ENCODE data around the gene HABP4.
A peak's percentile ranks its signal among the peaks of the same experiment; 100 is the strongest.

The HABP4 gene

DNA sequence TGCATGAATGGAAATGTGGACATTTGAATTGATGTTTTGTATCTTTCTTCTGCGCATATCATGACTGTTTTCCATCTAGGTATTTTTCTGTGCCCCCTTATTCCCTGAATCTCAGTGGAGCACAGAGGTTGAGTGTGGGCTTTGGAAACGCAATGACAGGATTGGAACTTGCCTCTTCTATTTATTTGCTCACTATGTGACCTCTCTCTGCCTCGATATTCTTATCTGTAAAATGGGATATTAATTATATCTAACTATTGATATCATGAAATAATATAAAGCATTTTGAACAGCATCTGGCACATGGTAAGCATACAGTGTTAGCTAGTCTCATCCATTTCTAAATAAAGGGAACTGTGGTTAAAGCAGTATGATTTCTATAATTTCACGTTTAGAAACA lies 26.0 kb downstream of the HABP4 start:
- DNase-seq (ENCODE audit: insufficient read length, low spot score) (no peak), FAIRE-seq (no peak)

DNA sequence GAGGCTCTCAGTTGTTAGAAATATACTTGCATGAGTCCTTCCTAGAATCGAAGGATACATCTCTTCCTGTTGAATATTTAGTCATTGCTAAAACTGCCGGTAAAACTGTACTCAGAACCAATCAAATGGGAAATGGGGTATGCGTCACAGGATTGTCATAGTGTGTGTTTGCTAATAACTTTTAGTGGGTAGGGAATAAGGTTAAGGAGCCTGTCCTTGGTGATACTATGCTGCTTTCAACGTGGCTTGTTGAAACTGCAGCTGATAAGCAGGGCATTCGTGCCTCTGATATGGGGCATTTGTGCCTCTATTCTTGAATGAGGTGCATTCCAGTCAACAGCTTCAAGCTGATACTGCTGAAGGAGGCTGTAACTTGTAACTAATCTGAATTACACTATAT lies 26.6 kb downstream of the HABP4 start:
- FAIRE-seq, result no peak

DNA sequence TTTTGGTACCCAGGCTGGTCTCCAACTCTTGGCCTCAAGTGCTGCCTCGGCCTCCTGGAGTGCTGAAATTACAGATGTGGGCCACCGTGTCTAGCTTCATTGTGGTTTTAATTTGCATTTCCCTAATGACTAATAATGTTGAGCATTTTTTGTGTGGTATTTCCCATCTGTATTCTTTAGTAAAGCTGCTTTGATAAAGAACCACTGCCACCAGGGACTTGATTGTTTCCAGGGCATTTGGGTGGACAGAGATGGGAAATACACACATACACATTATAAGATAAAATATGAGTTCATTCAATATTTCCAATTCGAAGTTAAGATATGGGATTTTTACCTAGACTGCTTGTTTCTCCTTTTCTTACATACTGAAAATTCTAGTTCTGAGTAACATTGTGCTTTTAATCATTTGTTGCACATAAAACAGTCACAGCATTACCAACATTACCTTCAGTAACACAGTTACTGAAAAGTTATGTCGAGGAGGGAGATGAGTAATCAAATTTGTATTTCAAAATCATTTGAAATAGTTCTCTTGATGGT lies 28.9 kb downstream of the HABP4 start:
- FAIRE-seq, result no peak
- DNase-seq (ENCODE audit: insufficient read length, low spot score), result no peak

More for the DNA sequence above, 26.6 kb downstream of the HABP4 start:
- DNase-seq (ENCODE audit: insufficient read length, low spot score), result no peak

DNA sequence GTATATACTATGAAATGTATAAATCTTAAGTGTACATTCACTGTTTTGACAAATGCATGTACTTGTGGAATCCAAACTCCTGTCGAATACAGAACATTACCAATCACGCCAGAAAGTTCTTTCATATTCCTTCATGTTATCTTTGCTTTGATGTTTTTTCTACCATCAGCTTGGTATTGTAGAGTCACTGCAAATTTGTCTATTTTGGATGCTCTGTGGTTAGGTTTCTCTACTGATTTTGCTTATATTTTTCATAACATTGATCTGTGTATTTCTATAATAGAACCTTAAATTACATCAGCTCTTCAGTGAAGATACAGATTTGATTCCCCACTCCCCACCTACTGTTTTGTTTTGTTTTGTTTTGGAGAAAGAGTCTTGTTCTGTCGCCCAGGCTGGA lies 30.8 kb downstream of the HABP4 start:
- FAIRE-seq (no peak), DNase-seq (ENCODE audit: insufficient read length, low spot score) (no peak)

DNA sequence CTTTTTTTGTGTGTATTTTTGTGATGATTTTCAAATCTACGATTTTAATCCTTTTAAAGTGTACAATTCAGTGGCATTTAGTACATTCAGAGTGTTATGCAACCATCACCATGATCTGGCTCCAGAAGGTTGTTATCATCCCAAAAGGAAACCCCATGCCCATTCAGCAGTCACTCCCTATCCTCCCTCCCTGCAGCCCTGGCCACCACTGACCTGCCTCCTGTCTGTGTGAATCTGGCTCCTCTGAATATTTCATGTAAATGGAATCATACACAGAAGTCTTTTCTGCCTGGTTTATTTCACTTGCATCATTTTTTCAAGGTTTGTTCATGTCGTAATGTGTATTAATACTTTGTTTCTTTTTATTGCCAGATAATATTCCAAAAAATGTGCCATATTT lies 32.5 kb downstream of the HABP4 start:
- FAIRE-seq (no peak), DNase-seq (ENCODE audit: insufficient read length, low spot score) (no peak)

DNA sequence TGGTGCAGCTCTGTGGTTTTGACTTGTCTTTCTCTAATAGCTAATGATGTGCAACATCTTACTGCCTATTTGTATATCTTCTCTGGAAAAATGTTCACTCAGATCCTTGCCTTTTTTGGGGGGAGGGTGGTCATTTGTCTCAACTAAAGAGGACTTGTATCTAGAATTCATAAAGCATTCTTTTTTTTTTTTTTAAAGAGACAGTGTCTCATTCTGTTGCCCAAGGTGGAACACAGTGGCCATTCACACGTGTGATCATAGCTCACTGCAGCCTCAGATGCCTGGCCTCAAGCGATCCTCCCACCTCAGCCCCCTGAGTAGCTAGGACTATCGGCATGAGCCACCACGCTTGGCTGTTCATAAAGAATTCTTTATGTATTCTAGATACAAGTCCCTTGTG lies 33.2 kb downstream of the HABP4 start:
- DNase-seq (ENCODE audit: insufficient read length, low spot score), result no peak
- no peak for FAIRE-seq

DNA sequence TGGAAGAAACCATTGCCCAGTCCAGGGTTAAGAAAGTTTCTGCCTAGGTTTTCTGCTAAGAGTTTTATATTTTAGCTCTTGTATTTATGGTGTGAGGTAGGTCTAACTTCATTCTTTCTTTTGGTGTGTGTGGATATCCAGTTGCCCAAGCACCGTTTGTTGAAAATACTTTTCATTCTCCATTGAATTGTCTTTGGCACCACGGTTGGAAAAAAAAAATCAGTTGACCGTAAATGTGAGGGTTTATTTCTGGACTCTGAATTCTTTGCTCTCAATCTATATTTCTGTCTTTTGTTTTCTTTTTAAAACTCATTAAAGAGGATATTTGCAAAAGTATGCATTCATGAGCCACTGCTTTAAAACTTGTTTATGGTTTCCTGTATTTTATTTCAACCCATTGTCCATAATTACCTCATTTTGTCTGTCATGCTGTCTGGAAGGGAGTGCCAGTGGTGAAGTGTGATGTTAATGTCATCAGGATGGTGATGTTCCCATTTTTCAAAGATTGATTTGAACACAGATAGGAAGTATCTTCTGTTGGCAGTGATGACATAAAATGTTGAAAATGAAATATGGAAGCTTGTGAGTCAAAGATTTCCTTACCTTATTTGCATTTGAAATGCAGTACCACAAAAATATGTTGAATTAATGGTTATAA lies 33.9 kb downstream of the HABP4 start:
- no peak for DNase-seq (ENCODE audit: insufficient read length, low spot score)
- peak; percentile 4 for FAIRE-seq

DNA sequence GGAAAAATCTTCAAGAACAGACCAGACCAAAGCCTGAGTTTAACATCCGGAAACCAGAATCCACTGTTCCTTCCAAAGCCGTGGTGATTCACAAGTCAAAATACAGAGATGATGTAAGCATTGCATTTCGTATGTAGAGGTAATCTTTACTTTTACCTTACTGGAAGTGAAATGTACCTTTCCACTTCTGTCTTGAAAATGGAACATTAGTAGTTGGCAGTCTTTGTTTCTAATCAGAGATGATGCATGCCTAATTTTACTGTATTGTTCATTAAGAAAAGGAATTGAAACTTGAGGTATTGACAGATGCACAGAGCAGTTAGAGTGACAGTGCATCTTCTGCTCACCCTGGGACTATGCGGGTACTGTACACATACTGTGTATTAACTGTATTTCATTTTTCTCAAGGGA lies 34.6 kb downstream of the HABP4 start:
- FAIRE-seq (peak; percentile 67), DNase-seq (ENCODE audit: insufficient read length, low spot score) (peak; percentile 61)

DNA sequence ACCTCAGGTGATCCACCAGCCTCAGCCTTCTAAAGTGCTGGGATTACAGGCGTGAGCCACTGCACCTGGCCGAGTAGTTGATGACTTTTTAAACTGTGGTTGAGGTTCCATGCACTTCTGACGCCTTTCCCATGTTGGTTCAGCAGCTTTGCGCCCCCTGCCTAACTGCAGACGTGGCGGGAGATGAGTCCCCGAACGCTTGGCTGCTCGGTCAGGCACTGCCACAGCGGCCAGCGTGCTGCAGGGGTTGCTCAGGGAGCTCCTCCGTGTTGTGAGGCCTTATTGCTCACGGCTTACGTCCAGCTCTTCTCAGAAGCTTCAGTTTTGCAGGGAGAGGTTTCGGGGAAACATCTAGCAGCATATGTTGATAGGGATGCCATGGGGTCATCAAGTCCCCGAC lies 35.3 kb downstream of the HABP4 start:
- no peak for FAIRE-seq
- DNase-seq (ENCODE audit: insufficient read length, low spot score), result no peak

DNA sequence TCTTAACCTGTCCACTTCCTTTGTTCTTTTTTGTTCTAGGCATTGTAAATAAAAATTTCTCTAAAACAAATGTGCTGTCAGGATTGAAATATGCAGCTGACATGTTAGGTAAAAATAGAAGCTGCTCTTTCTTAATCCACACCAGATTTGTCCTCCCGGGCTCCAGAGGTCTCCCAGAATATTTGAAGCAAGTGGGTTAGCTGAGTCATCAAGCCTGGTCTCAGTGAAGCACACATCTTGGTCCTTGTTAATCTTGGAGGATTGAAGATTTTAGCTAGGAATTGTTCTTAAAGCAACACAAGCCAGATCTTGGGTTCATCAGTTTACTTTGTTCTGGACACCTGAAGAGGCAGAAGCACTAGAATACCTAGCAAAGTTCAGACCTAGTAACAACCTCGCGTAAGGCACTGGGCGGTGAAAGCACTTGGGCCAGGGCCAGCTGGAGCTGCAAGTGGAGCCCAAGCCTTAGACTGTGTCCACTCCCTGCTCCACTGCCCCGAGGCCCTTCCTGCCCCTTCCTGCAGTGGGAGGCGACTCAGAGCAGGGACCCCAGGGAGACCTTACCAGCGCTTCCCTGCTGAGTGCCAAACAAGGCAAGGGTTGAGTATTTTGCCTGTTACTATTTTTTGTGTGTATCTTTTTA lies 36.5 kb downstream of the HABP4 start:
- DNase-seq (ENCODE audit: insufficient read length, low spot score), result no peak

DNA sequence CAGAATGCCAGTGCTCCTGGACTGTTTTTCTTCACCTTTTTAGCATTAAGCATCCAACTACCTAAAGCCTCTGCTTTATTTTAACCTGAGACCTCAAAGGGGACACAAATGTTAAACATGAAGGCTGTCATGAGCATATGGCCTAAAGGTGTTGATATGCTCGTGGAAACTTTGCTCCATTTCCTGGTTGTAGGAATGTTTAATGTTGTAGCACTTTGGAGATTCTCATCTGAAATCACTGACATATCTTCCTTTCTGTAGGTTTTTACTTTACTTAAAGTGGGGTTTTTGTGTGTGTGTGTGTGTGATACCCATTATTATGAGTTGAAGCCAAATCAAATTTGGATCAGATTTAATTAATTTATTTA lies 37.0 kb downstream of the HABP4 start:
- no peak for DNase-seq (ENCODE audit: insufficient read length, low spot score)

More for the DNA sequence above, 36.5 kb downstream of the HABP4 start:
- FAIRE-seq, result no peak

DNA sequence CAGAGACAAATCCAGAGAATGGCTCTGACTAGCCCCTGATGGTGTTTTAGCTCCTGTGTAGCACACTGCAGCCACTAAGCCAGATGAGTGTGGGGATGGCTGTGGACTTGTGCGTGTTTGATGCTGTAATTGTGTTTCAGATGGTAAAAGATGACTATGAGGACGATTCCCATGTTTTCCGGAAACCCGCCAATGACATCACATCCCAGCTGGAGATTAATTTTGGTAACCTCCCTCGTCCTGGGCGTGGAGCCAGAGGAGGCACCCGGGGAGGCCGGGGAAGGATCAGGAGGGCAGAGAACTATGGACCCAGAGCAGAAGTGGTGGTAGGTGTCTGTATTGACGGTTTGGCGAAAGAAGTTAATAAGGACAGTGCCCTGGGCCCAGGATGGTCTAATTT lies 38.0 kb downstream of the HABP4 start:
- DNase-seq (ENCODE audit: insufficient read length, low spot score) (no peak), FAIRE-seq (no peak)

More for the DNA sequence above, 37.0 kb downstream of the HABP4 start:
- FAIRE-seq, result no peak

DNA sequence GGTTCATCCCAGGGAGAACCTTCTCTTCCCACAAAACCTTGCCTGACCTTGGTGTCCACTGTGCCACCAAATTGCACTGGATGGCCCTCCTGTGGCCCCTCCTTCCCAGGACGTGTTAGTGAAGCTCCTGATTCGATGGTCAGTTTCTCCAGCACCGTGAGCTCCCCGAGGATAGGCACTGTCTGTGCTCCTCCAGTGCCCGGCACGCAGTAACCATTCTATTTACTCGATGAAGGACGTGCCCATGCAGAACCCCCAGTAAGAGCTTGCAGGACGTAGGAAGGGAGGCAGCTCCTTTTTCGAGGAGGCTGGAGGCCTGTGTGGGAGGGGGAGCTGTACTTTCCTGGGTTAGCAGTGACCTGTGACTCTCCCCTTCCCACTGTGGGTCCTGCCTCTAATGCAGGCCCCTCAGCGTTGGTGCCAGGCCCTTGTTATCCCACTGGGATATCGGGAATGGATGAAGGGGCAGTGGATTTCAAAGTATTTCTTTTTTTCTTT lies 39.6 kb downstream of the HABP4 start:
- DNase-seq (ENCODE audit: insufficient read length, low spot score) (no peak), FAIRE-seq (no peak)

DNA sequence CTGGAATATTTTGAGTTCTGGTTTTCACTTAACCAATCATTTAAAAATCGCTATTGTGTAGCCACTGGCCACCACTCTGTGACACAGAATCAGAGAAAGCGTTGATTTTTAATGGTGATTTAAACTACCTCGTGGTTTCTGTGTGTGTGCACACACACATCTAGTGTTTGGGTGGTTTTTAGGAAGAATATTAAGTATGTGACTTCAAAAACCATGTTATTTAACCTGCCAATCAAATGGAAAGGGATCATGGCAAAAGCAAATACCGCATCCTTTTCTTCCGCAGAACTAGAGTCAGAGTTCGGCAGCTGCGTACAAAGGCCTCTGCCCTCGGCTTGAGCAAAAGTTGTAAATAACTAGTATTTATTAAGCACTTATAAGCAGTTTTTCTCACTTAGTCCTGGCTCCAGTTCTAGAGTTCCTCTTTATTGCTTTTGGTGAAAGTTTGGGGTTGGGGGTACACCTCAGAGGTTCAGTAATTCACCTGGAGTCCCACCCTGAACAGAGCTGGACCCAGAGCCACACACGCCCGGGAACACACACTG lies 40.6 kb downstream of the HABP4 start:
- DNase-seq (ENCODE audit: insufficient read length, low spot score) (no peak), FAIRE-seq (no peak)

DNA sequence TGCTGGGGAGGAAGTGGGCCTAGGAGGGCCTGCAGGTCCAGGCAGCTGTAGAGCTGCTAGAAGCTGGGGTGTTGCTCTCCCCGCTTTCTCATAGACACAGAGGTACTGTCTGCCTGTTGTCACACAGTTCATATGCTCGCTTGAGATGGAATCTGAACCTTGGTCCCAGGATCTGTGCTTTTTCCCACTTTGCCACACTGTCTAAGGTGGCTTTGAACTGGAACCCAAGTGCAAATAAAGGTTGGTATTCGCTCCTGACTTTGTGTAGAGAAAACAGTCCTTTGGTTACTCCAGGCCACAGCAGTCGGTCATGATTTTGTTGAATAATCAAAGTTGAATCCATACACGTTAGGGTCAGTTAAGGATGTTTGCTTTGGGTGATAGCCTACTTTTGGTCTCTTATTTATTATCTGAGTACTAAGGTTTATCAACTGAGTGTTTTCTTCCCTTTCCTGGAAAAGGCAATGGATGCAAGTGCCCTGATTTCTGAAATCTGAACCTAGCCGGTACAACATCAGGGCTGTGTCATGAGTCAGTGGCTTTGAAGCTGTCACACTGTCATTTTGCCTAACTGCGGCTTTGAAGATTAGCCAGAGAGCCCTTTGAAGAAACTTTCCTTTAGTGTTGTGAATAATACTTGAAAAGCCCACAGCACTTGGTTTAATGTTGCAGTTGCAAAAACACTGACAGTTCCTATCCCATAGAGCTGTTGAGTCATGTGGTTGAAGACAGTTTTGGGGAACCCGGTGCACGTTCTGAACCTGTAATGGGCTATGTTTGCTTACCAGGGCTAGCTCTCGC lies 41.3 kb downstream of the HABP4 start:
- no peak for FAIRE-seq
- no peak for DNase-seq (ENCODE audit: insufficient read length, low spot score)

DNA sequence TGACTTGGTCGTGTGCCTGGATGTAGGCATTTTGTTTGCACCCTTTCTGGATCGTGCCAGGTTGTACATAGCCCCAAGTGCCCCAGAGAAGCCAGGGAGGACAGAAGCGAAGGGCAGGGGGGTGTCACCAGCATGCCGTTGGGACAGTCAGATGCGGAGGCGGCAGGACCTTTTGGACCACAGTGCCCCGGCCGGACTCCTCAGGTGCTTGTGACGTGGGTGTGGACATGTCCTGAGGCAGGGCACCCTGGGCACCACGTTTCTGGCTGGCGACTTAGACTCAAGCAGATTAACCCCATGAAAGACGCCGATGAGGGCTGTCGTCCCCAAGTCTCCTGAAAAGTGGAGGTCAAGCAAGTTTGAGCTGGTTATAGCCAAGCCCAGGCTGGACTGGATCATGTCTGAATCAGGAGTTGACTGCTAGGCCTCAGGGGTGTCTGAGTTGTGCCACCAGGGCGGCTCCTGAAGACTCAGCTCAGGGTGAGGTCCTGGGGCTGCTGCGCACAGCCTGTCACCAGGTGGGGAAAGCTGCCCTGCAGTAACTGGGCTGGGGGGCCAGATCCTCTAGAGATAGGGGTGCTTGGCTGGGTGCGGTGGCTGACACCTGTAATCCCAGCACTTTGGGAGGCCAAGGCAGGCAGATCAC lies 42.0 kb downstream of the HABP4 start:
- DNase-seq (ENCODE audit: insufficient read length, low spot score) (no peak), FAIRE-seq (no peak)

DNA sequence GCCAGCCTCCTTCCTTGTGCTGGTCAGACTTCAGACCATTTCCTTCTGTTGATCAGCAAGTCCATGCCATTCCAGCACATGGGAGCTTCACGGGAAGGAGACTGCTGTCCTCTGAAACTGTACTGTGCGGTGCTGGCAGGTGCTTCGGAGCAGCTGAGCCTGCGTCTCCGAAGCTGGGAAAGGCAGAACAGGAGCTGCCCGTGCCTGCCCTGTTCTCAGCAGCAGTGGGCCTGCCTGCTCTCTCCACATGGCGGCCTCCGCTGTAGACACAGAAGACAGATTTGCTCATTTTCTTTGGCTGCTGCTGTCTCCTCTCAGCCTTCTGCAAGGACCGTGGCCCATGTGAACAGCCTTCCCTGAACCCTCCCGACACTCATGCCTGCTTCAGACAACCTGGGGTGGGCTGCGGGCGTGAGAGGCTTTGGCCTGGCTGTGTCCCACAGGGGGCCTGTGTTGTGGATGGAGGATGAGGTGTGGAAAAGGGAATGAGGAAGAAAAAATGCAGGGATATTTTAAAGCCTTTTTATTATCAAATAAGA lies 43.1 kb downstream of the HABP4 start:
- FAIRE-seq, result no peak

DNA sequence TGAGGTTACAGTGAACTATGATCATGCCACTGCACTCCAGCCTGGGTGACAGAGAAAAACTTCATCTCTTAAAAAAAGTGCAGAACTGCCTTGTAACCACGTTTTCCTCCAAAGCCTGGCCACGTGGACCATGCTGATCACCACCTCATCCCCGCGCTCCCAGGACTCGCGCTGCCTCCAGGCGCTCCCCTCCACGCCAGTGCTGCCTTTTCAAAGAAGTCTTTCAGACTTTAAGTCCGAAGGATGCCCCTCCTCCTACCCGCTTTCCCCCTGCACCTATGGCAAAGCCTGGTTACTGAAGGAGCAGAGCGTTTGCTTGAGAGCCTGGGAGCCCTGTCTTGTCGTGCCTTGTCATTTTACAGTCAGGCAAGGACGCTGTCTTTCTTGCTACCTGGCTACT lies 43.8 kb downstream of the HABP4 start:
- no peak for FAIRE-seq
- DNase-seq (ENCODE audit: insufficient read length, low spot score), result no peak

More for the DNA sequence above, 43.1 kb downstream of the HABP4 start:
- no peak for DNase-seq (ENCODE audit: insufficient read length, low spot score)

DNA sequence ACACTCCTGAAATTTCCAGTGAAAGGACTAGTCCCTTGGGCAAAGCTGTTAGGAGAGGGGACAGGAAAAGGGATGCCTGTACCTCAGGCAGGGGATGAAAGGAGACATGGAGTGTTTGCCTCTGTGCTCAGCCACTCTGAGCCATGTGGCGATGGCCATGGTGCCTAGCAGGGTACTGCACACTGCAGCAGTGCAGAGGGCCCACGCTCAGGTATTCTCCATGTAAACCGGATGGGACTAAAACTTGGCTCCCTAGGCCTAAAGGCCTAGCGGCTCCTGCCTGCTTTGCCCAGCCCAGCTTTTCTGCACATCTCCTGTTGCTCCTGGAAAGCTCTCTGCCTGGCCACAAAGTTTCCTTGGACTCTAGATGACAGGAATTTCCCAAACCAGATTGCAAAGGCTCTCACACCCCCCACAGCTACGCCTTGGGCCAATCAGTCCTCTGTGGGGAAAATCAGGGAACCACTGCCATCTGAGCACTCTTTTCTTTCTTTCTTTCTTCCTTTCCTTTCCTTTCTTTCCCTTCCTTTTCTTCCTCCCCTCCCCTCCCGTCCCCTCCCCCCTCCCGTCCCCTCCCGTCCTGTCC lies 44.3 kb downstream of the HABP4 start:
- FAIRE-seq (no peak), DNase-seq (ENCODE audit: insufficient read length, low spot score) (no peak)

DNA sequence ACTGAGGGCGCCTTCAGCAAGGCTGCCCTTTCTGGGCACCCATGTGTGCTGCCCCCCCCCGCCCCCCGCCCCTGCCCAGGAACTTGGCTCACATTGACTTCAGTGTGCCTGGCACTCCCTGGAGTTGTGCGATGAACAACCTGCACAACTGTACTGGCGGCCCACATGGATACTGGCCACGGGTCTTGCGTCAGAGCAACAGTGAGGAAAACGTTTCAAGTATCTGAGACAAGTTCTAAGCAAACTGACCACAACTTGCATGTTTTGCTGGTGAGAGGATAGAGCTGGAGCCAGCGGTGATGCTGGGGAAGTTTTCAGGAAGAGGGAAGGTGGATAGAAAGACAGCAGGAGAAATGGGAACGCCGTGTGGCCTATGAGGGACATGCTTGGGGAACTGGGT lies 45.4 kb downstream of the HABP4 start:
- FAIRE-seq, result no peak
- no peak for DNase-seq (ENCODE audit: insufficient read length, low spot score)

Measured in GM19239 (cell line).